ENCODE data around the gene SLC22A1.
"Not testable (repeated sequence)": the region's sequence is repeated elsewhere in the genome, so short reads cannot be mapped to it uniquely, and the experiment has no call there.

SLC22A1 gene

DNA sequence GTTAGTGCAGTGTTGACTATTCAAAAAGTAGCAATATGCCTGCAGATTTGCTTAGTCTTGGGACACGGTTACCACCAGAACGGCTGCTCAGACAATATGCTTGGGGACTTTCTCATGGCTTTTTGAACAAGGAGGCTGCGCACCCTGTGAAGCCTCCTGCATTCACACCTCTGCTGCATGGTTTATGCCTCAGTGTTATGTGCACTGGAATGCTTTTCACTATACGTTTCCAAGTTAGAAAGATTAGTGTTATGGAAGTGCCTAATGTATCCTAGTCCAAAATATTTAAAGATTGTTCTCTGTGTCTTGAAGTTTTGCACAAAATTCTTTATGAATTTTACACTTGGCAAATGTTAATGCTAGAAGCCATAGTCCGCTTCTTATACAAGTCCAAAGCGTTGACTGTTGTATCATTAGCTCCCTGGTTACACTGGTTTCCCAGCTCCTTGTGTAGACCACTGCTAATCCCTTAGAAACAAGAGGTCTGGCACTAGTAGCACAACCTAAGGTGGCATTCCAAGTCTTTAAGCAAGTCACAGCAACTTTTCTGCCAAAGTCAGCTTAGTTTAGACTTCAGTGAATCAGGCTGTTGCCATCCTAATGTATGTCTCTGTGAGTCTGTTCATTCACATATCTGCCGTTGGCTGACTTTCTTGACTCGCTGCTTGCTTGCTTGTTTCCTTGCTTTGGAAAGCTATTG, 26.3 kb upstream of the SLC22A1 start:
- no peak for DNase-seq

DNA sequence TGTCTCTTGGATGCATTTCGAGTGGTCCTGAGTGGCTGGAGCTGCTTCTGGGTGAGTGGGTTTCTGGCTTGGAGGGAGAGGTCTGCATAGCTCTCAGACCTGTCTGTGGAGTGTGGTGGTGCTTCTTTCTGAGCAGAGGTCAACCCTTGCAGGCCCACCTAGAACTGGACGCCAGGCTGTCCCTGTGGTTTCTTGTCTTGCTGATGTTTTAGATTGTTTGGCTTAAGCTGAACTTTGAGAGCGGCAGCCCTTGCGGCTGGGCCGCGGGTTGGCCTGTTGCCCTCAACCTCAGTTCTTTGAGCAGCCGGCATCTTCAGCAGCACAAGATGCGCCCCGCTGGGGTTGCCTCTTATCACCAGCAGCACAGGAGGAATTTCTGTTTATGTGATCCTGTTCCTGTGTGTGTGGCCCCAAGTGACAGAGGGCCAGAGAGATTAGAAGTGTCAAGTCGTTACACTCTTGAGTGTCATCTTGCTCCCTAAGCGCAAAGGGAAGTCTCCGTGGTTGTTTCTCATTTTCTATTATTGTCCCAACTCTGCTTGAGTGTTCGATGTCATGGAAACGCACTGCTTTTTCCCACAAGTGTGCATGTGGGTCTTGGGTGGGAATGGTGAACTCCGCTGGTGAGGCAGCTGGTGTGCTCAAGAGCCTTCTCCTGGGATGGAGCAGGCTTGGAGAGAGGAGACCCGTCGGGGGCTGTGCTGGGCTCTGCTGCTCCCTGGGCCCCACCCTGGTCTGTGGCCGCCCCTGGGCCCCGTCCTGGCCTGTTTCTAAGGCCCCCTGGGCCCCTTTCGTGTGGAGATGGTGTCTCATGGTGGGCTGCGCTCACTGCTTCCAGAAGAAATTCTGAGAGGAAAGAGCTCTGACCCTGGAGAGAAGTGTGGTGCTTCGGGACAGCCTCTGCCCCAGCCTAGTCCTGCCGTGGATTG, 20.1 kb upstream of the SLC22A1 start:
- DNase-seq, result no peak

DNA sequence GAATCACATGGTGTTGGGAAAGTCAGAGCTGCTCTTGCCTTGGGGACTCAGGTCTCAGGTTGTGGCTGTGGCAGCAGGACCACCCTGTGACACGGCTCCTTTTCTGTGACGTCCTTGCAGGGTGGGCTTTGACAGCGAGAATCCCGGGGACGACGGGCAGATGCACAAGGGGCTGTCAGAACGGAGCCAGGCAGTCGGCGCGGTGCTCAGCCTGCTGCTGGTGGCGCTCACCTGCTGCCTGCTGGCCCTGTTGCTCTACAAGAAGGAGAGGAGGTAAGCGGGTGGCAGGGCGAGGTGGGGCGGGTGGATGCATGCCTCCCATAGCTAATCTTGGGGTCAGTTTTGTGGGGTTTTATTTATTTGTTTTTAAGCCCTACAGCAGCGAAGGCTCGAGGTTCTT, 19.2 kb upstream of the SLC22A1 start:
- no peak for DNase-seq

DNA sequence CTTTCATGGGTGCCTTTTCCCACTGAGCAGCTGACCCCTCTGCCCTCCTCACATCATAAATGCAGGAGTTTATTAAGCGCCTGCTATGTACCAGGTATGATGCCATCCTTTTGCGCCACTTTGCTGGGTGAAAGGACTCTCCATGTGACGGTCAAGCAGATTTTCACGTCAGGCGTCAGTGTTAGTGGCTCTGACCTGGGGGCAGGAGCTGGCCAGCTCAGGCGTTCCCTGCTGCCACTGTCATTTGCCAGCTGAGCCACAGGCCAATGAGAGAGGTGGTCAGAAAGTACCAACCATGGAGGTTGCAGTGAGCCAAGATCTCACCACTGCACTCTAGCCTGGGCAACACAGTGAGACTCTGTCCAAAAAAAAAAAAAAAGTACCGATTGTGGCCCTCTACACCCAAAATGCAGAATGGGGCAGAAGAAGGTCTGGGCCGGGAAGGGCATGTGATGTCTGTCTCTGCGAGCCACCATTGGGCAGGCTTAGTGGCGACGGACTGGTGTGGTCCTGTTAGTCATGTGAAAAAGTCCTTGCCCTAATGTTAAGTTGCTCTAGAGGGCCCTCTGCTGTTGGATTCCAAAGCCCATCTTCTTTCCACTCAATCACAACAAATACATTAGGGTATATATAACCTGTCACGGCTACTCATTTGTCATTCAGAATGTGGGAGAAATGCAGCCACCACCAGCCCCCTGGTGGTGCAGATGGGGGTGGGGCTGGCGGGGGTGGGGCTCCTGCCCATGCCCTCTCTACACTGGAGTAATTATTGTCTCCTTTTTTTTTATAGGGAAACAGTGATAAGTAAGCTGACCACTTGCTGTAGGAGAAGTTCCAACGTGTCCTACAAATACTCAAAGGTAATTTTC, 18.4 kb upstream of the SLC22A1 start:
- DNase-seq, result no peak

DNA sequence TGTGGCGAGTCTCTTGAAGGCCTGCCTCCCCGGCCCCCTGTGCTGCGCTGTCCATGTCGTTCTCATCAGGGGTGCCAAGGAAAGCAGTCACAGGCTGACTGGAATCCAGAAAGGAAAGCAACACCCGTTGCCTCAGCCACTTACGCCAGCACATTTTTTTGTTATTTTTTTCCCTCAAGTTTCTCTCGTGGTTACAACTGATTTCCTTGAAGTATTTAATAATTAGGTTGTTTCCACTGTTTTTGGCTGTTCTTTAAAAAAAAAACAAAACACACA, 17.9 kb upstream of the SLC22A1 start:
- no peak for DNase-seq

DNA sequence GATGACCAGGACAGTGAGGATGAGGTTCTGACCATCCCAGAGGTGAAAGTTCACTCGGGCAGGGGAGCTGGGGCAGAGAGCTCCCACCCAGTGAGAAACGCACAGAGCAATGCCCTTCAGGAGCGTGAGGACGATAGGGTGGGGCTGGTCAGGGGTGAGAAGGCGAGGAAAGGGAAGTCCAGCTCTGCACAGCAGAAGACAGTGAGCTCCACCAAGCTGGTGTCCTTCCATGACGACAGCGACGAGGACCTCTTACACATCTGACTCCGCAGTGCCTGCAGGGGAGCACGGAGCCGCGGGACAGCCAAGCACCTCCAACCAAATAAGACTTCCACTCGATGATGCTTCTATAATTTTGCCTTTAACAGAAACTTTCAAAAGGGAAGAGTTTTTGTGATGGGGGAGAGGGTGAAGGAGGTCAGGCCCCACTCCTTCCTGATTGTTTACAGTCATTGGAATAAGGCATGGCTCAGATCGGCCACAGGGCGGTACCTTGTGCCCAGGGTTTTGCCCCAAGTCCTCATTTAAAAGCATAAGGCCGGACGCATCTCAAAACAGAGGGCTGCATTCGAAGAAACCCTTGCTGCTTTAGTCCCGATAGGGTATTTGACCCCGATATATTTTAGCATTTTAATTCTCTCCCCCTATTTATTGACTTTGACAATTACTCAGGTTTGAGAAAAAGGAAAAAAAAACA, 16.6 kb upstream of the SLC22A1 start:
- DNase-seq, result no peak

DNA sequence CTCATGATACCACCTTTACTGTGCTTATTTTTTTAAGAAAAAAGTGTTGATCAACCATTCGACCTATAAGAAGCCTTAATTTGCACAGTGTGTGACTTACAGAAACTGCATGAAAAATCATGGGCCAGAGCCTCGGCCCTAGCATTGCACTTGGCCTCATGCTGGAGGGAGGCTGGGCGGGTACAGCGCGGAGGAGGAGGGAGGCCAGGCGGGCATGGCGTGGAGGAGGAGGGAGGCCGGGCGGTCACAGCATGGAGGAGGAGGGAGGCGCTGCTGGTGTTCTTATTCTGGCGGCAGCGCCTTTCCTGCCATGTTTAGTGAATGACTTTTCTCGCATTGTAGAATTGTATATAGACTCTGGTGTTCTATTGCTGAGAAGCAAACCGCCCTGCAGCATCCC, 15.6 kb upstream of the SLC22A1 start:
- DNase-seq, result no peak

DNA sequence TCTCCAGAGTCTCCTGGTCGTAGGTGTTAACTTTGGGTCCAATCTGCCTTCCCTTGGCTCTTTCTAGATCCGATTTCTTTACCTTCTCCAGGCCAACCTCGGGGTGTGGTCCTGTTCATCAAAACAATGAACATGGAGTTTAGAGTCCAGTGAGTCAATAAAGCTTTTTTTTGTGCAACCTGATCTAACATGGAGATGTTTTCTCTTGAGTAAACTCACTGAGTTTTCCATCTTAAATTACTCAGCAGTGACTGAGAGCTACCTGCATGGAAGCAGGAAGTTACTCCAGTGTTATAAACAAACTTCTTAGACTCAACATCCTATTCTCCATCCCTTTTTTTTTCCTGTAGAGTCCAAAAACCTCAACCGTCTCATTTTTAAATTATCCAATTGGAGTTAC, 14.9 kb upstream of the SLC22A1 start:
- no peak for DNase-seq

DNA sequence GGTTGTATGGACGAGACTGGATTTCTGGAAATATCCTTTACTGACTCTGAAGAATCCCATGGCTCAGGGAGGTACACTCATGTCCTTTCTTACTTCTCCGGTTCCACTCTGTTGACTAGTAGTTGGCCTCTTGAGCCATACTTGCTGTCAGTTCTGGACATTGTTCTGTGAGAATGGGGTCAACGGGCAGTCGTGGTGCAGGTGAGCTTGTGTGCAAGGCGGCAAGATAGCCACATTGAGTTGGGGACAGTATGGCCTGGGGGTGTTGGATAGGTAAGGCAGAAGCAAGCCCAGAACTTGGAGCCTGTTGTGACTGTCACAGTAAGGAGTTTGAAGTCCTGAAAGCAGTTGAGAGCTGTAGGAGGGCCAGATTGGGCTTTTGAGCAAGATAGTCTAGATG, 13.5 kb upstream of the SLC22A1 start:
- no peak for DNase-seq

DNA sequence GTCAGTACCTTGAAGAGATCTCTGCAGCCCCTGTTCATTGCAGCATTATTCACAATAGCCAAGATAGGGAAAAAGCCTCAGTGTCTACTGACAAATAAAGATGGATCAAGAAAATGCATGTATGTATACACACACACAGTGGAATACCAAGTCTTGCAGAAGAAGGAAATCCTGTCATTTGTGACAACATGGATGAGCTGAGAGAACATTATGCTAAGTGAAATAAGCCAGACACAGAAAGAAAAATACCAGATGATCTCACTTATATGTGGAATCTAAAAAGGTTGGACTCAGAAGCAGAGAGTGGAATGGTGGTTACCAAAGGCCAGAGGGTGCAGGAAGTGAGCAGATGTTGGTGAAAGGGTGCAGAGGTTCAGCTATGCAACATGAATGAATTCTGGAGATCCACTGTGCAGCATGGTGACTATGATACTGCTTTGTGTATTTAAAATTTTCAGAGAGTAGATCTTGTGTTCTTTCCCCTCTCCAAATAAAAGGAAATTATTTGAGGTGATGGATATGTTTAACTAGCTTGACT, 11.0 kb upstream of the SLC22A1 start:
- no peak for DNase-seq

DNA sequence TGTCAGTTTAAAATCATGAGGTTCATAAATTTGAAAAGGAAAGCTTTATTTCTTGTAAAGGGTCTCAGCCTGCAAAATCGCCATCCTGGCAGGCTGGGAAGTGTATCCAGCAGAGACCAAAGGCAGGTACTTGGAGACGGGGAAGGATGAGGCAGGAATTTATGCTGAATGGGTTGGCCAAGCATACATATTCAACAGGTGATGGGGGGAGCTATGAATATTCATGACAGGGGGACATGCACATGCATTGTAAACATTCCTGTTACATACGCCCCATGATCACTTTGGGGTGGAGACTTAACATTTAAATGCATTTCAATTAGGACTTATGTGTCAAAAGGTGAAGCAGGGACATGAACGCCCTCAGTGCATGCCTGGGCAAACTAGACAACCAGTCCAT, 9.8 kb upstream of the SLC22A1 start:
- no peak for DNase-seq

DNA sequence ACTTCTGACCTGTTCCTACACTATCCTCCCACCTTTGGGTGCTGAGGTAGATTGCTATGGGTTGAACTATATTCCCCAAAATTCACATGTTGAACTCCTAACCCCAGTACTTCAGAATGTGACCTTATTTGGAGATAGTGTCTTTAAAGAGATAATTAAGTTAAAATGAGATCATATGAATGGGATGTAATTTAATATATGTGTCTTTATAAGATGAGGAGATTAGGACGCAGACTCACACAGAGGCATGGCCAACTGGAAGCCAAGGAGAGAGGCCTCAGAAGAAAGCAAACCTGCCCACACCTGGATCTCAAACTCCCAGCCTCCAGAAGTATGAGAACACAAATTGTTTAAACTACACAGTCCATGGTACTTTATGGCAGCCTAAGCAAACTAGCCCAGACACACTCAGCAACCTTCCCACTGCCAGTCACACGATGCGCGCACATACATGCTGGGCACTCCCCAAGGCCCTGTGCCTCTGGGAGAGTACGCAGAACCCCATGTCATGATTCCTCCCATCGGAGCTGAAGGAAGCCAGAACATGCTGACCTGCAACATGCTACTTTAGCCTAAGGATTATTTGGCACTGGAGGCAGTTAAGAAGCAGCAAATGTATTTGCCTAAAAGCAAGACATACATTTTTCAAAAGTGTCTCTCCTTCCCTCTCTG, 8.9 kb upstream of the SLC22A1 start:
- DNase-seq, result no peak

DNA sequence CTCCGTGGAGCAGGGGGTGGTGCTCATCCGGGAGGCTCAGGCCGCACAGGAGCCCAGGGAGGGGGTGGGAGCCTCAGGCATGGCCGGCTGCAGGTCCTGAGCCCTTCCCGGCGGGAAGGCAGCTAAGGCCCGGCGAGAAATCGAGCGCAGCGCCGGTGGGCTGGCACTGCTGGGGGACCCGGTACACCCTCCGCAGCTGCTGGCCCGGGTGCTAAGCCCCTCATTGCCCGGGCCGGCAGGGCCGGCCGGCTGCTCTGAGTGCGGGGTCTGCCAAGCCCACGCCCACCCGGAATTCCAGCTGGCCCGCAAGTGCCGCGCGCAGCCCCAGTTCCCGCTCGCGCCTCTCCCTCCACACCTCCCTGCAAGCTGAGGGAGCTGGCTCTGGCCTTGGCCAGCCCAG, 7.1 kb upstream of the SLC22A1 start:
- not testable (repeated sequence) for DNase-seq

DNA sequence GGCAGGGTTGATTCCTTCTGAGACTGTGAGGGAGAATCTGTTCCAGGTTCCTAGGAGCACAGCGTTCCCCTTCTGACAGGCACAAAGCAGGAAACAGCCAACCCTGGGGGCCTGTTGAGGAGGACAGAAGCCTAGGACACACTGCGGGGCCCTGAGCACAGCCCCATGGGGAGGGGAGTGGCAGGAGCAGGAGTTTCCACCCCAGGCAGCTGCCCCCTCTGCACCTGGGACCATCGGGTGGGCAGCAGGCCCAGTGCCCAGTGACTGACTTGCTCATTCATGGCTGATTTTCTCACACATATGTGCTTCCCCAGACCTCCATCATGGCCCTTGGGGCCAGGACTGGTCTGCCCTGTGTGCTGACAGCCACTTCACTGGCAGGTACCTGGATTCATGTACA, 6.2 kb upstream of the SLC22A1 start:
- no peak for DNase-seq

DNA sequence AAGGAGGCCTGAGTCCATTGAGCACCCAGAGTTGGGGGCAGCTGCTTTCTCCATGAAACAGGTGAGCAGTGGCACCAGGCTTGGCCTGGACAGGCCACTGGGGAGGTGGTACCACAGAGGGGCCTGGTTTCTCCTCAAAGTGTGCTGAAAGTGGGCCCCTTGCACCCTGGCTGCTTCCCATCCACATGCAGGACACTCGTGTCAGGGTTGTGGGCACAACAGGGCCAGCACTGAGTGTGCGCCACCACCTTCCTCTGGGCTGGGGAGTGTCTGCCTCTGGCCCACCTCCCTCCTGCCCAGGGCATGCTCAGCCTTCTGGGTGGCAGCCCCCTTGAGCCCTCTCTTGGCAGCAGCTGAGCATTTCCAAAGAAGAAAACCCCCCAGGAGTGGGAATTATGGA, 5.2 kb upstream of the SLC22A1 start:
- DNase-seq, result no peak

DNA sequence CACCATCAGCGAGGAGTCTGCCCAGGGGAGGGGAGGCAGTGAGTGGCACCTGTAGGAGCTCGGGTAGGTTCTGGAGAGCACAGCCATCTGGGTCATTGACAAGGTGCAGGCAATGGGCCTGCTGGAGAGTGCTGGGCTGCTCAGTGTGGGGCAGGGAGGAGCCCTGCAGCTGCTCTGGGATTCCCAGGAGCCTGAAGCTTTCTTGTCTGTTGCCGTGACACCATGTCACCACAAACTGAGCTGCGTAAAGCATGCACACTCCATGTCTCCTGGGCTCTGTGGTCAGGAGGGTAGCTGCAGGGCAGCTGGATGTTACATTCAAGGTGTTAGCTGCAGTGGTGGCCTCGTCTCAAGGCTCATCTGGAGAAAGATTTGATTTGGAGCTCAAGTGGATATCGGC, 4.5 kb upstream of the SLC22A1 start:
- DNase-seq, result no peak

DNA sequence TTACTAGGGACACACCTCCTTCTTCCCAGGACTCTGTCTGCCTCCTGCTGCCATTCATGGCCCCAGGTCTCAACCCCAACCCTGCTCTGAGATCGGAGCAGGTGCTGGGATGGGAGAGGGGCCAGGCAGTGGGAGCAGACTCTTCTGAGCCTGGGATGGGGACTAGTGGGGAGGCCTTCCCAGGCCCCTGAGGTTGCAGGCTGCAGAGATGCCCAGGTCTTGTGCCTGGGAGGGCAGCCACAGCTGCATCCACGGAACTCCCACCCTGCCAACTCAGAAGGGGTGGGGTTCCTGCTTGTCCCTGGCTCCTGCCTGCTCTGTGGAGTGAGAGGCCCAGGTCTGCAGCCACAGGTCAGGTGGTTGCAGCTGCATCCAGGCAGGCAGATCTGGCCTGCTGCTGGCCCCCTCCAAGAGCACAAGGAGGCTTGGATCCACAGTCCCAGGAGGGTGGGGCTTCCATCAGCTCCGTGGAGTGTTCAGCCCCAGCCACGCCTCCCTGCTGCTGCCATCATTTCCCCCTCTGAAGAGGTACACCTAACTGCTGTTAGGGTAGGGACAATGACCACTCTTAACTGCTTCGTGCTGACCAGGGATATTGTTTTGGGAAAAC, 2.9 kb upstream of the SLC22A1 start:
- DNase-seq, result no peak

DNA sequence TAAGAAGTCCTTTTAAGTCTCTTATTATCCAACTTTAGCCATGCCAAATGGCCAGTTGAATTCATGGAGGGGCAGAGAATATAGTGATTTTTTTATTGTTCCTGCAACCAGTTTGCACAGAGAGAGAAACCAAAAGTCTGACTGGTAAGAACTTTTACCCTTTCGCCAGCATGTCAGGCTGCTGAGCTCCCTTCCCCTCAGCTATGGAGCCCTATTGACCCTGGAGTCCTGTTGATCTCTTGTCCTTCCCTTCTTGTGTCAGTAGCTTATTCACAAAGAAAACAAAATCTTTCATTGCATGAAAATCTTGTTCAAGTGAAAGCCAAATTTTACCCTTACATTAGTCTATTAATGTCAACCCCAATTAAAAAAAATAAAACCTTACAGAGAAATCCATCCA, 1.5 kb upstream of the SLC22A1 start:
- no peak for DNase-seq

DNA sequence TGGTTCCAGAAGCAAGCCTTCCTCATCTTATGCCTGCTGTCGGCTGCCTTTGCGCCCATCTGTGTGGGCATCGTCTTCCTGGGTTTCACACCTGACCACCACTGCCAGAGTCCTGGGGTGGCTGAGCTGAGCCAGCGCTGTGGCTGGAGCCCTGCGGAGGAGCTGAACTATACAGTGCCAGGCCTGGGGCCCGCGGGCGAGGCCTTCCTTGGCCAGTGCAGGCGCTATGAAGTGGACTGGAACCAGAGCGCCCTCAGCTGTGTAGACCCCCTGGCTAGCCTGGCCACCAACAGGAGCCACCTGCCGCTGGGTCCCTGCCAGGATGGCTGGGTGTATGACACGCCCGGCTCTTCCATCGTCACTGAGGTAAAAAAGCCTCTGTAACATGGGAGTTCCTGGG, 366 bp downstream of the SLC22A1 start:
- DNase-seq, result no peak

DNA sequence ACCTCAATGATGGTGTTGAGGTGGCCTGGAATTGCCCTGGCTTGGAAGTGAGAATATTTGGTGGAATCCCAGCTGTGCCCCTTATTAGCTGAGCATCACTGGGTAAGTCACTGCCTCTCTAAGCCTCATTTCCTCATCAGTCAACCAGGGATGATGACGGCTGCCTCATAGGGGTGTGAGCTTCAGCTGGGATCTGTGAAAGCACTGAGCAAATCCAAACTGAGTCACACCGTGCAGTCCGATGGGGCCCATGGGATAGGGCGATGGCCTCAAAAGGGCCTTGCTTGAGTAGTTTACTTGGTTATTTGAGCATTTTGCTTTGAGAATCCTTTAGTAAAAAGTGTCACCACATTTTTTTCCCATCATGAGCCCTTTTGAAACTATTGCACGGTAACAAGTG, 1.1 kb downstream of the SLC22A1 start:
- no peak for DNase-seq

DNA sequence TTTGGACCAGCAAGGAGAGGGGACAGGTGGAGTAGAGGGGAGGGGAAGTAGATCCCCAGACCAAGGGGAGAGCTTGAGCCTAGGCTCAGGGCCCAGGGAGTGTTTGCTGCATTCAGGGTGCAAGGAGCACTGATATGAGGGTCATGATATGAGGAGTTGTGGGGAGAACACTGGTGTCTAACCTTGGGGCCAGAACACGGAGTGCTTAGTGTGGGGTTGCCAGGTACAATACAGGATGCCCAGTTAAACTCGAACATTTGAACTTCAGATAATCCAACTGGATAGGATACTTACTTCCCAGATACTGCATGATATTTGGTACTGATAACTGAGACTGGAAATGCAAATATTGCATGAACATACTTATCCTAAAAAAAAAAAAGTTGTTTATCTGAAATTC, 2.4 kb downstream of the SLC22A1 start:
- DNase-seq, result no peak

DNA sequence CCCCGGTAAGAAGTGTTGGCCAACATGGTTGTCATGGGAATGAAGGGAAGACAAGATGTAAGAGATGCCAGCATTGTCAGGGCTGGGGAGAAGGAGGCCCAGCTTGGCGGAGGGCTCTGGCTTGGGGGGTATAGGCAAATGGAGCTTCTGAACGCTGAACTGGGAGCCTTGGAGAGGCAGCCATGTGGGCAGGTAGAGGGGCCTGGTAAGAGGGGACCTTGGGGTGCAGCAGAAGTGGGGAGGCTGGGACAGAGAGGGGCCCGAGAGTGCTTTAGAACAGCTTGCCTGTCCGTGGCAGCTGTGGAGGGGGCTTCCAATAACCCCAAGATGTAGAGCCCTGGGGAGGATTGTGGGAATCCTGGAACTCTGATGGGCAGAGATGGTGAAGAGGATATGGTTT, 3.0 kb downstream of the SLC22A1 start:
- no peak for DNase-seq

Measured in activated effector memory CD4-positive, alpha-beta T cell treated with Interleukin-2 at 50 U/mL for 16 hours (primary cell).